ENCODE measurements around the gene C3.
"Not testable (repeated sequence)": the region's sequence is repeated elsewhere in the genome, so short reads cannot be mapped to it uniquely, and the experiment has no call there.

C3 gene

DNA sequence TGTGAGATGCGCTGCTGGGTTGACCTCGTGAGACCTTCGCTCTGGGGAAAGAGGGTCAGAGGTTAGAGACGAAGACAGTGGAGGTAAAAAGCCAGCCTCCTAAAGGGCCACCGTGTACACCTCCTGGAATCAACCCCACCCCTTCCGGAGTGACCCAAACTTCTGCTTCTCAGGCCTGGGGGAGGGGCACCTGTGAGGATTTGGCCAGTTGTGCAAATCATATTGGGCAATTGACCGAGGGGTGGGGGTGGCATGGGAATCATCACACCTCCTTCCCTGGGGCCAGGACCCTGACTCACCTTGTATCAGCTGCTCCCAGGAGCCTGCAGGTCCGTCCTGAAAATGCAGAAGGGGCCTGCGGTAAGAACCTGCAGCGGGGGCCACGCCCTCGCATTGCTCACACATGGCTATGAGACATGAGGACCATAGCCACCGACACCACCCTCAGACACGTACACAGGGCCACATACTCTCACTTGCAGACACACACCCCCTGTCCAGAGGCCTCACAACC lies 53.3 kb downstream of the C3 start:
- in situ Hi-C loops (cut with MboI; ENCODE audit: low sequenced_read_pairs), result no loop called here

DNA sequence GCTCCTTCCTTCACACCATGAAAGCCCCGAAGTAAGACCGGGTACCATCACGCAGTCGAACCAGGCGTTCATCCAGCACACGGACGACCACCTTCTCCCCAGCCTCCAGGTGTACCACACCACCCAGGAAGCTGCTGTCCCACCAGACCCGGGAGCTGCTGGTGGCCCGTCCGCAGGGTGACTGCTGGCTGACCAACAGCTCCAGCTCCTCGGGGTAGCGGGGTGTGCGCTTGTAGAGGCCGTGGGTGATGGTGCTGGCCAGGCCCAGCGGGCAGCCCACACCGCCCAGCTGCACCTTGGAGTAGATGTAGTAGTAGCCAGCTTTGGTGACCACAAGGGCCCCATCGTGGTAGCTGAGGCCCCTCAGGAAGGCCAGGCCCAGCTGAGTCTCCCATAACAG lies 55.5 kb downstream of the C3 start:
- in situ Hi-C loops (cut with MboI; ENCODE audit: low sequenced_read_pairs), result no loop called here

DNA sequence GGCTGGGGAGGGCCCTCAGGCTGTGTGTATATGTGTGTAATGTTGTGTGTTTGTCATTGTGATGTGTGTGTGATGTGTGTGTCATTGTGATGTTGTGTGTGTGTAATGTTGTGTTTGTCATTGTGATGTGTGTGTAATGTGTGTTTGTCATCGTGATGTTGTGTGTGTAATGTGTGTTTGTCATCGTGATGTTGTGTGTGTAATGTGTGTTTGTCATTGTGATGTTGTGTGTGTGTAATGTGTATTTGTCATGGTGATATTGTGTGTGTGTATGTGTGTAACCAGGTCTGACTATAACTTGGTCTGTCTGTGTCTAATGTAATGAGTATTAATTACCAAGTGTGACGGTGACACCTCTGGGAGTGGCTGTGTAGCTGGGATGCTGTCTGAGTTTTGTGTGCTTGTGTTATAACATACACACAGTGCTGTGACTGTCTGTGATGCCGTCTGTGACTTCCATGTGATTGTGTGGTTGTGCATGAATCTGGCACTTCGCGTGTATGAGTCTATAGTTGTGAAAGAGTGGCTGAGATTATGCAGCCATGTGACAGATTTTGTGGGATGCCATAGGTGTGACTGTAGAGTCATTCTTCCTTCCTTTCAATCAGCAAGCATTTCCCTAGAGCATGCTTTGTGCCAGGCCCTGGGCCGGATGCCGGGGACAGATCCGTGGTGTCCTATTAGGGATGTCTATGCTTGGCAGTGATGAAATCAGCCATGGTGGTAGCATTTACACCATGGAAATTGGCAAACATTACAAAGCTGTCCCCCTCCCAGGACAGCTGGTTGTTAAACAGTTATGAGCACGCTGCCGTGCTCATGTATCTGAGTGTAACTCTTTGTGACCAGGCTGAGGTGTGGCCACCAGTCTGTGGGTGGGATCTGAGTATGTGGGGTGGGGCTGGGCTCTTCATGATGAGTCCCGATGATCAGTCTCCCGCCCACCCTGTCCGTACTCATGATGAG lies 56.9 kb downstream of the C3 start:
- in situ Hi-C loops (cut with MboI; ENCODE audit: low sequenced_read_pairs), result no loop called here

DNA sequence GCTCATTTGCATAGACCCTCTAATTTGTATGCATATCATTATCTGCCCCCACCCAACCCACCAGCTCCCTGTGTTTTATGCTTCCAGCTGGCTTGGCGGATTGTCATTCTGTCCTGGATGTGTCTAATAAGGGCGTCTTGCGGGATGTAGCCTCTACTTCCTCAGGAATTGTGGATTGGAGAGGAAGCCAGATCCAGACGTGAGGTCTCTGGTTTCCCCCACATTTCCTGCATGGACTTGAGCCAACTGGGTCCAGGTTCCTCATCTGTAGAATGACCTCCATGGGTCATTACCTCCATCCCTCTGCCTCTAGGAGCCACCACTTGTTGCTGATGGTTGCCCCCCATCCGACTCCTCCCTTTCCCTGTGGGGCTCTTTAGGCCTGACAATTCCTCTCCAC lies 57.7 kb downstream of the C3 start:
- in situ Hi-C loops (cut with MboI; ENCODE audit: low sequenced_read_pairs), result no loop called here

DNA sequence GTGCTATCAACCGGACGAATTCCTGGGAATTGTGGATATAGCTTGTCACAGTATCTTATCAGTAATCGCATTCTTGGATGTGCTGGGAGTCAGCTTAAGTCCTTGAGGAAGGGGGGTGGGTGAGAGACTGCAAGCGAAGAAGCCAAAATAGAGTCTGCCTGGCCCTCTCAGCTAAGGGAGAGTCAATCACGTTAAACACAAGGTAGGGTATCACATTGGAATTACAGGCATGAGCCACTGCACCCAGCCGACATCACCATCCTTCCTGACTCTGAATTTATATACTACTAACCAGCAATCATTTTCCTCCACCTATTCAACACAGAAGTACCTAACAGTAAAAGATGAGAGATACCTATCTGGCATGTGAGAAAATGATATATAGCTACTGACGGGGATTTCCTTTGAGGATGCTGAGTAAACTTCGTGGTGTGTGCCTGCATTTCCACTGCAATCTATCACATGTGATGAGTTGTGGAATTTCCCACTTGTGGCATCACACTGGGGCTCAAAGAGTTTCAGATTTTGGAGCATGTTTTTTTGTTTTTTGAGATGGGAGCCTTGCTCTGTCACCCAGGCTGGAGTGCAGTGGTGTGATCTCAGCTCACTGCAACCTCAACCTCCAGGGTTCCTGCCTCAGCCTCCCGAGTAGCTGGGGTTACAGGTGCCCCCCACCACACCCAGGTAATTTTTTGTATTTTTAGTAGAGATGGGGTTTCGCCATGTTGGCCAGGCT lies 58.8 kb downstream of the C3 start:
- in situ Hi-C loops (cut with MboI; ENCODE audit: low sequenced_read_pairs), result not testable (repeated sequence)

DNA sequence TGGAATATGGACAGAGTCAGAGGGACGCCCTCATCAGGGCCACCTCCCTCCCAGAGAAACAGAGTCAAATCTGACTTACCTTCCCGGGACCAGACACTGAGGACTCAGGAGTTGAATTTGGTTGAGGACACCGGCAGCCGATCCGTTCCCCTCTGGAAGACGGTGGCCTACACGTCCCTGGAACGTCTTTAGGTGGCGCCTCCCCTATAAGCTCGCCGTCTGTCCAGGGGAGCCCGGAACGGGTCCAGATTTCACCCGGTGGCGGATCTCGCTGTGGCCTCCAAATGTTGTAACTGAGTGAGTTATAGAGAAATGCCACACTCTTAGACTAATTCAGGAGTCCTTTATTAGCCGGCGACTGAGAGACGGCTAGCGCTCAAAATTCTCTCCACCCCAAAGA lies 59.5 kb downstream of the C3 start:
- in situ Hi-C loops (cut with MboI; ENCODE audit: low sequenced_read_pairs), result no loop called here

DNA sequence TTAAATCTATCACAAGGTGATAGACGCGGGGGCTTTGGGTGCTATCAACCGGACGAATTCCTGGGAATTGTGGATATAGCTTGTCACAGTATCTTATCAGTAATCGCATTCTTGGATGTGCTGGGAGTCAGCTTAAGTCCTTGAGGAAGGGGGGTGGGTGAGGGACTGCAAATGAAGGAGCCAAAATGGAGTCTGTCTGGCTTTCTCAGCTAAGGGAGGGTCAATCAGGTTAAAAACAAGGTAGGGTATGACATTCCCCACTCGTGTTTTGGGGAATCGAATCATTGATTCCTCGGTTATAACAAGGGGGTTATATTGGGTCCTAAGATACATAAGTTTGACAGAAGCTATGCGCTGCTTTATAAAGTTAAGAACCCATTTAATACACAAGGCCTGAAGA lies 64.1 kb downstream of the C3 start:
- in situ Hi-C loops (cut with MboI; ENCODE audit: low sequenced_read_pairs), result not testable (repeated sequence)

DNA sequence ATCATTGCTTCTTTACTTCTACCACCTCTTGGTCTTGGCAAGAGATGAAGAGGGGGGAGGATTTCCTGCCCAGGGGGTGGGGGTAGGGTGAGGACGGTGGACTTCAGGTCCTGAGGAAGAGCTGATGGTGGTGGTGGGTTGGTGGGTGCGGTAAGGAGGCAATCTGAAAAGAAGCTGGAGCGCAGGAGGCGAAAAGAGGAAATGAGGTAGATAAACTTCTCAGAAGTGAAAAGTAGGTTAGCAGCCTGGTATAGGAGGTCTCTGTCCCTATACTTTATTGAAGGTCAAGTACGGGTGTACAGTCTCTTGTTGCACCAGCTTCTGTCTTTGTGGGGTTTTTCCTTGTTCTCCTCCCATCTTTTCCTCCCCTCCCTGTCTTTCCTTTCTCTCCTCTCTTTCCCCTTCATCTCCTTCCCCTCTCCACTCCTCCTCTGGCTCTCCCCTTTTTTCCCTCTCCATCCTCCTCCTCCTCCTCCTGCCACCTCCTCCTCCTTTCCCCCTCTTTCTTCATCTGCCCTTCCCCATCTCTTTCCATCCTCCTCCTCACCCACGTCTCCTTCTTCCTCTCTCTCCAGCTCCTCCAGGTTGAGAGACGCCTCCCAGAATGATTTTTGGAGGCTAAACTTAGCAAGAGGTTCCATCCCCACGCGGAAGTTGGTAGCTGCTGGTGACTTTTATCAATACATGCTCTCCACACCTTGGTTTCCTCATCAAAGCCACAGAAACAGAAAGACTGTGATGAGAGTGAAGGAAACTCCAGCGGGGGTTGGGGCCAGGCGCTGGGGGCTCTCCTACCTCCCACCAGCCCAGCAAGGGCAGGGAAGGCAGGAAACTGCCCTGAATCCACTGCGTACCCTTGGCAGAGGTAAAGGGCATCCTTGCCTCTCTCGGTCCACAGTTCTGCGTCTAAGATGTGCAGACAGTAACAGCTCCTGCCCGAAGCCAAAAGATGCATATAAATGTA lies 65.8 kb downstream of the C3 start:
- in situ Hi-C loops (cut with MboI; ENCODE audit: low sequenced_read_pairs), result no loop called here

DNA sequence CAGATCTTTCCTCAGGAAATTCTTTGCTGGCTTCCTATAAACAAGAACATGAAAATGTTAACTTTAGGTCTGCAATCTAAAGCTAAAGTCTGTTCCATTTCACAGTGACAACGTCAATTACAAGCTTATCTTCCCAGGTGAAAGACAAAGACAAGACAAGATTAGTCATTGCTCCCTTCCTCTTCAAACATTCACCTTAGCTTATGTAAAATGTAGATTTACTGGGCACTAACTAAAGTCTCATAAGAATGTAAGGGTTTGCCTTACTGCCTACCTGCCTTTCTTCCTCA lies 67.7 kb downstream of the C3 start:
- in situ Hi-C loops (cut with MboI; ENCODE audit: low sequenced_read_pairs), result no loop called here

DNA sequence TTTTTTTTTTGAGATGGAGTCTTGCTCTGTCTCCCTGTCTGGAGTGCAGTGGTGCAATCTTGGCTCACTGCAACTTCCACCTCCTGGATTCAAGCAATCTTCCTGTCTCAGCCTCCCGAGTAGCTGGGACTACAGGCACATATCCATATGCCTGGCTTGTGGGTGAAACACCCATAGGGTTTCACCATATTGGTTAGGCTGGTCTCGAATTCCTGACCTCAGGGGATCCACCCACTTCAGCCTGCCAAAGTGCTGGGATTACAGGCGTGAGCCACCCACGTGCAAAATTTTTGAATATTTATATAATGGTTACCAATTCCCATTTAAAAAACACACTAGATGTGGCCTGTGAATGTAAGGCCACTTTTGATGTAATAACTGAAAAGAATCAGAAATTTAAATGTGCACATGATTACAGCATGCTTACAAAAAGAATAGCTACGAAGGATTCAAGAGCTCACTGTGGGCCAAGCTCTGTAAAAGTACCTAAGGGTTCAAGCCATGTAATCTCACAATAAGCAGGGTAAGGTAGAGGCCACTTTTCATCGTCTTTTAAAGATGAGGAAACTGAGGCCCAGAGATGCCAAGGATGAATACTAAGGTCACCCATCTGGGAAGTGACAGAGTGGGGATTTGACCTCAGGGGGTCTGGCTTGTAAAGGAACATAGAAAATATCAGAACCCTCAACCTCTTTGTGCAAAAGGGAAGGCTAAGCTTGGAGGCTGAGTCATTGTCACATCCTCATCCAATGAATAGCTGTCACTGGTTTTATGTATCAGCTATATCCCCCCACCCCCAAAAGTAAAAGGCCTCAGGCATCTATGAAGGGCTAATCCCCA lies 68.3 kb downstream of the C3 start:
- in situ Hi-C loops (cut with MboI; ENCODE audit: low sequenced_read_pairs), result no loop called here

DNA sequence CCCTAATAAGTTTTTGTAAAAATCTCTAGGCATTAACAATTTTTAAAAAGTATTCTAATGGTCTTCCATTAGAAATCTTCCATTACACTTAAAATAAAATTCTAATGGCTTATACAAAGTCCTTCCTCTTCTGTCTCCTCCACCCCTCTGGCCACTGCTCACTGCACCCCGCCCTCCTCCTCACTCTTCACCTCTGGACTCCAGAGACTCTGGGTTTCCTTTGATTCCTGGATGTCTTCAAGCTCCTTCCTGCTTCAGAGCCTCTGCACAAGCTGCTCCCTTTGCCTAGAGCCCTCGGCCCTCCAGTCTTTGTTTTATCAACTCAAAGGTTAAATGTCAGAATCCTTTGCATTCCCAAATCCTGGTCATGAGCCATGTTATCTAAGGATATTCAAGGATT lies 71.3 kb downstream of the C3 start:
- in situ Hi-C loops (cut with MboI; ENCODE audit: low sequenced_read_pairs), result no loop called here

DNA sequence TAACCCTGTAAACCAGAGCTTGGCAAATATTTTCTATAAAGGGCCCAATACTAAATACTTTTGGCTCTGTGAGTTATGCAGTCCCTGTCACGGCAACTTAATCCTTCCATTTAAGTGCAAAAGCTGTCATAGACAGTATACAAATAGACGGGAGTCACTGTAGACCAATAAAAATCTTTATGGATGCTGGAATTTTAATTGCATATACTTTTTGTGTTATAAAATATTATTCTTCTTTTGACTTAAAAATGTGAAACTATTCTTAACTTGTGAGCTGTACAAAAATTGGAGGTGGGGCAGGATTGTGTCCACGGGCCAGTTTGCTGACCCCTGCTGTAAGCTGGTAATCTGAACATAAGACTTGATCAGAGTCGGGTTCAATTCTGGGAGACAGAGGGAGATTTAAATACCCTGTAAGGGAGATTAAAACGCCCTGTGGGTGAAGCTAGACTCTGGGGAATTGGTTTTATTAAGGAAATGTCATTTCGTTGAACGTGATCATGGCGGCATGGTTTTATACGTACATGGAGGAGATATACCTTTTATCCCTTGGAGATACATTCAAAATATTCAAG lies 72.2 kb downstream of the C3 start:
- in situ Hi-C loops (cut with MboI; ENCODE audit: low sequenced_read_pairs), result no loop called here

DNA sequence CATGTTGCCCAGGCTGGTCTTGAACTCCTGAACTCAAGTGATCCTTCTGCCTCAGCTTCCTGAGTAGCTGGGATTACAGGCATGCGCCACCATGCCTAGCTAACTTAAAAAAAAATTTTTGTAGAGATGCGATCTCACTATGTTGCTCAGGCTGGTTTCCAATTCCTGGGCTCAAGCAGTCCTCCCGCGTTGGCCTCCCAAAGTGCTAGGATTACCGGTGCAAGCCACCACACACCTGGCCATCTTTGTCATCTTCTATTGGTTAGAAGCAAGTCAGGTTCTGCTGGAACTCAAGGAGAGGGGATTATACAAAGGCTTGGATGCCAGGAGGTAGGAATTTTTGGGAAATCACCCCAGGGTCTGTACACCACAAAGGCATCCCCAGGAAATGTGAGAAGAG lies 75.7 kb downstream of the C3 start:
- in situ Hi-C loops (cut with MboI; ENCODE audit: low sequenced_read_pairs), result no loop called here

DNA sequence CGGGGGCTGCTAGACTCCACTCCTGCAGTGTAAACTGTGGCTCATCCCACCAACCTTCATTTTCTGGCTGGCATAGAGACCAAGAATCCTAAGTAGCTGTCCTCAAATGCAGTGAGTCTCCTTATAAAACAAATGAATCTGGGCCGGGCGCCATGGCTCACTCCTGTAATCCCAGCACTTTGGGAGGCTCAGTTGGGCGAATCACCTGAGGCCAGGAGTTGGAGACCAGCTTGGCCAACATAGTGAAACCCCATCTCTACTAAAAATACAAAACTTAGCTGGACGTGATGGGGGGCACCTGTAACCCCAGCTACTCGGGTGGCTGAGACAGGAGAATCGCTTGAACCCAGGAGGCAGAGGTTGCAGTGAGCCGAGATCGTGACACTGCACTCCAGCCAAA lies 80.1 kb downstream of the C3 start:
- in situ Hi-C loops (cut with MboI; ENCODE audit: low sequenced_read_pairs), result not testable (repeated sequence)

DNA sequence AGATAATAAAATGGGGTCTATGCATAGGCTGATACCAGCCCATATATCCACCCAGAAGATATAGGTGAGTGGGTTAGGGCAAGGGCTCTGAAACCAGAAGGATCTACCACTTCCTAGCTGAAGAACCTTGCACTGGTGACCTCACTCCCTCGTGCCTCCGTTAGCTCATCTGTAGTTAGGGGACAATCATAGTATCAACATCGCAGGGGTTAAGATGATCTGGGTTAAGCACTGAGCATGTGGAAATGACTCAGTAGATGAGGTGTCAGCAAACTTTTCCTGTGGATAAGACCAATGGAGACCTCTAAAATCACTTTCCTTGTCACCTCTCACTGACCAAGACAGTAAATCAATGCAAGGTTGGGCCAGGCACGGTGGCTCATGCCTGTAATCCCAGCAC lies 81.0 kb downstream of the C3 start:
- in situ Hi-C loops (cut with MboI; ENCODE audit: low sequenced_read_pairs), result no loop called here

DNA sequence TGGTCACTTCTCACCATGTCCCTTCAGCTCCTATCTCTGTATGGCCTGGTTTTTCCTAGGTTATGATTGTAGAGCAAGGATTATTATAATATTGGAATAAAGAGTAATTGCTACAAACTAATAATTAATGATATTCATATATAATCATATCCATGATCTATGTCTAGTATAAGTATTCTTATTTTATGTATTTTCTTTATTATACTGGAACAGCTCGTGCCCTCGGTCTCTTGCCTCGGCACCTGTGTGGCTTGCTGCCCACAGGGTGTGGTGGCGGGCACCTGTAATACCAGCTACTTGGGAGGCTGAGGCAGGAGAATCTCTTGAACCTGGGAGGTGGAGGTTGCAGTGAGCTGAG lies 87.0 kb downstream of the C3 start:
- in situ Hi-C loops (cut with MboI; ENCODE audit: low sequenced_read_pairs), result not testable (repeated sequence)

DNA sequence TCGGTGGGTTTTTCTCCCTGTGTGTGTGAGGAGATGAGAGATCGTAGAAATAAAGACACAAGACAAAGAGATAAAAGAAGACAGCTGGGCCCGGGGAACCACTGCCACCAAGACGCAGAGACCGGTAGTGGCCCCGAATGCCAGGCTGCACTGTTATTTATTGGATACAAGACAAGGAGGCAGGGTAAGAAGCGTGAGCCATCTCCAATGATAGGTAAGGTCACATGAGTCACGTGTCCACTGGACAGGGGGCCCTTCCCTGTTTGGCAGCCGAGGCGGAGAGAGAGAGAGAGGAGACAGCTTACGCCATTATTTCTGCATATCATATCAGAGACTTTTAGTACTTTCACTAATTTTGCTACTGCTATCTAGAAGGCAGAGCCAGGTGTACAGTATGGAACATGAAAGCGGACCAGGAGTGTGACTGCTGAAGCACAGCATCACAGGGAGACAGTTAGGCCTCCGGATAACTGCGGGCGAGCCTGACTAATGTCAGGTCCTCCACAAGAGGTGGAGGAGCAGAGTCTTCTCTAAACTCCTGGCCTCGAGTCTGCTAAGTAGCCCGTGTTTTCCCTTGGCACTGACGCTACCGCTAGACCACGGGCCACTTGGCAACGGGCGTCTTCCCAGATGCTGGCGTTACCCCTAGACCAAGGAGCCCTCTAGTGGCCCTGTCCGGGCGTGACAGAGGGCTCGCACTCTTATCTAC lies 87.5 kb downstream of the C3 start:
- in situ Hi-C loops (cut with MboI; ENCODE audit: low sequenced_read_pairs), result not testable (repeated sequence)

DNA sequence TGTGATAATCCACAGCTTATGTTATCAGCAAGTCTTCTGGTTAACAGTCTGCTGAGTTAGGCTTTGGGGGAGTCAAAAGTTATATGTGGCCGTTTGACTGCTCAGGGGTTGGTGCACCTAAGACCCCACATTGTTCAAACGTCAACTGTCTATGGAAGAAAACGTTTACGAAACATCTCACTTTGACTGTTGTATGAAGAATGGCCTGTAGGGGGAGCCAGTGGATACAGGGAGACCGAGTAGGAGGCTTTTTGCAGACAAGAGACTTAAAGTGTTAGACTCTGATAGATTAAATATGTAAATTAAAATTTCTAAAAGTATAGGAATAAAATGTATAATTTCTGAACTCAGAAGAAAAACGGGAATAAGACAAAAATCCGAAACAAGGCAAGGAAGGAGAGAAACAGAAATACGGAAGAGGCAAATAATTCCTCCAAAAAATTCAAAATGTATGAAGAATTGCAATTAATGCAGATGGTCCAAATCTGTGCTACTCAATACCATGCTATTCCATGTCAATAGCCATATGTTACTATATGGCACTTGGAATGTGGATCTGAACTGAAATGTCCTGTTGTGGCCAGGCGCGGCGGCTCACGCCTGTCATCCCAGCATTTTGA lies 88.3 kb downstream of the C3 start:
- in situ Hi-C loops (cut with MboI; ENCODE audit: low sequenced_read_pairs), result no loop called here
